Ishikawa (cell line): ENCODE results near the gene ST3GAL5.

Source experiments
- CEBPB ChIP-seq: IDR thresholded peaks from 2 replicates; pipeline ENCODE4 v1.6.1; 2012
- FOXM1 ChIP-seq: IDR thresholded peaks from 2 replicates; pipeline ENCODE4 v1.6.1; 2012; ENCODE audit warnings: low read depth, borderline replicate concordance
- MAX ChIP-seq: IDR thresholded peaks from 2 replicates; pipeline ENCODE4 v1.6.1; 2012
- RAD21 ChIP-seq: IDR thresholded peaks from 2 replicates; pipeline ENCODE4 v1.6.1; 2012; ENCODE audit warnings: low read depth
- TAF1 ChIP-seq: IDR thresholded peaks from 2 replicates; pipeline ENCODE4 v1.6.1; 2012; ENCODE audit warnings: low read depth, mild to moderate bottlenecking
- TCF12 ChIP-seq: IDR thresholded peaks from 2 replicates; pipeline ENCODE4 v1.6.1; 2012; ENCODE audit warnings: low read depth
- TEAD4 ChIP-seq: IDR thresholded peaks from 2 replicates; pipeline ENCODE4 v1.6.1; 2012
- USF1 ChIP-seq: IDR thresholded peaks from 2 replicates; pipeline ENCODE4 v1.6.1; 2012
- YY1 ChIP-seq: IDR thresholded peaks from 2 replicates; pipeline ENCODE4 v1.6.1; 2012; ENCODE audit warnings: low read depth
- TF ChIP-seq, protein P1 (sequence below): IDR thresholded peaks from 2 replicates; pipeline ENCODE4 v1.6.1; 2012; ENCODE audit warnings: low read depth, mild to moderate bottlenecking

- TF ChIP-seq FOXM1: no peak
- no peak for TF ChIP-seq TAF1
- TF ChIP-seq MAX: no peak
- no peak for TF ChIP-seq CEBPB
- TF ChIP-seq TEAD4: no peak
- no peak for TF ChIP-seq RAD21
- TF ChIP-seq TCF12: no peak
- TF ChIP-seq, protein P1, sequence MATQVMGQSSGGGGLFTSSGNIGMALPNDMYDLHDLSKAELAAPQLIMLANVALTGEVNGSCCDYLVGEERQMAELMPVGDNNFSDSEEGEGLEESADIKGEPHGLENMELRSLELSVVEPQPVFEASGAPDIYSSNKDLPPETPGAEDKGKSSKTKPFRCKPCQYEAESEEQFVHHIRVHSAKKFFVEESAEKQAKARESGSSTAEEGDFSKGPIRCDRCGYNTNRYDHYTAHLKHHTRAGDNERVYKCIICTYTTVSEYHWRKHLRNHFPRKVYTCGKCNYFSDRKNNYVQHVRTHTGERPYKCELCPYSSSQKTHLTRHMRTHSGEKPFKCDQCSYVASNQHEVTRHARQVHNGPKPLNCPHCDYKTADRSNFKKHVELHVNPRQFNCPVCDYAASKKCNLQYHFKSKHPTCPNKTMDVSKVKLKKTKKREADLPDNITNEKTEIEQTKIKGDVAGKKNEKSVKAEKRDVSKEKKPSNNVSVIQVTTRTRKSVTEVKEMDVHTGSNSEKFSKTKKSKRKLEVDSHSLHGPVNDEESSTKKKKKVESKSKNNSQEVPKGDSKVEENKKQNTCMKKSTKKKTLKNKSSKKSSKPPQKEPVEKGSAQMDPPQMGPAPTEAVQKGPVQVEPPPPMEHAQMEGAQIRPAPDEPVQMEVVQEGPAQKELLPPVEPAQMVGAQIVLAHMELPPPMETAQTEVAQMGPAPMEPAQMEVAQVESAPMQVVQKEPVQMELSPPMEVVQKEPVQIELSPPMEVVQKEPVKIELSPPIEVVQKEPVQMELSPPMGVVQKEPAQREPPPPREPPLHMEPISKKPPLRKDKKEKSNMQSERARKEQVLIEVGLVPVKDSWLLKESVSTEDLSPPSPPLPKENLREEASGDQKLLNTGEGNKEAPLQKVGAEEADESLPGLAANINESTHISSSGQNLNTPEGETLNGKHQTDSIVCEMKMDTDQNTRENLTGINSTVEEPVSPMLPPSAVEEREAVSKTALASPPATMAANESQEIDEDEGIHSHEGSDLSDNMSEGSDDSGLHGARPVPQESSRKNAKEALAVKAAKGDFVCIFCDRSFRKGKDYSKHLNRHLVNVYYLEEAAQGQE: no peak
- TF ChIP-seq YY1: no peak
- TF ChIP-seq USF1: no peak
Measured at GRCh38 chr2:85903849-85904248, 15.1 kb upstream of the ST3GAL5 start.
